ENCODE measurements around the gene KANSL1.
"Not testable (repeated sequence)": the region's sequence is repeated elsewhere in the genome, so short reads cannot be mapped to it uniquely, and the experiment has no call there.

Gene KANSL1

GRCh38 chr17:46032909-46033308 lies 160.3 kb downstream of the KANSL1 start:
- DNase-seq: no peak

GRCh38 chr17:46031920-46032319 lies 161.3 kb downstream of the KANSL1 start:
- no peak for DNase-seq

- DNase-seq: no peak
These were observed 161.8 kb downstream of the KANSL1 start for GRCh38 chr17:46031440-46031839.

- no peak for DNase-seq
These were observed 162.5 kb downstream of the KANSL1 start for GRCh38 chr17:46030752-46031151.

GRCh38 chr17:46029627-46030026 lies 163.6 kb downstream of the KANSL1 start:
- no peak for DNase-seq

- no peak for DNase-seq
These were observed 164.2 kb downstream of the KANSL1 start for GRCh38 chr17:46028981-46029565.

GRCh38 chr17:46028374-46028773 lies 164.9 kb downstream of the KANSL1 start:
- DNase-seq: no peak

- no peak for DNase-seq
These were observed 165.3 kb downstream of the KANSL1 start for GRCh38 chr17:46027976-46028325.

- DNase-seq: no peak
These were observed 165.9 kb downstream of the KANSL1 start for GRCh38 chr17:46027048-46027975.

GRCh38 chr17:46026166-46027047 lies 166.8 kb downstream of the KANSL1 start:
- DNase-seq: no peak

GRCh38 chr17:46025510-46026165 lies 167.6 kb downstream of the KANSL1 start:
- no peak for DNase-seq

GRCh38 chr17:46025060-46025459 lies 168.2 kb downstream of the KANSL1 start:
- no peak for DNase-seq

GRCh38 chr17:46024590-46024989 lies 168.6 kb downstream of the KANSL1 start:
- DNase-seq: no peak

- no peak for DNase-seq
These were observed 169.3 kb downstream of the KANSL1 start for GRCh38 chr17:46023783-46024388.

- not testable (repeated sequence) for DNase-seq
These were observed 169.9 kb downstream of the KANSL1 start for GRCh38 chr17:46023366-46023765.

GRCh38 chr17:46020998-46021397 lies 172.2 kb downstream of the KANSL1 start:
- no peak for DNase-seq

- DNase-seq: no peak
These were observed 173.0 kb downstream of the KANSL1 start for GRCh38 chr17:46020023-46020761.

- DNase-seq: not testable (repeated sequence)
These were observed 173.8 kb downstream of the KANSL1 start for GRCh38 chr17:46019408-46019925.

GRCh38 chr17:46013502-46014165 lies 179.6 kb downstream of the KANSL1 start:
- DNase-seq: no peak

- DNase-seq: no peak
These were observed 180.1 kb downstream of the KANSL1 start for GRCh38 chr17:46013127-46013501.
